Spleen (tissue), 7 donors: ENCODE data around the gene SLC2A10.

Experiments
- CTCF ChIP-seq, 11 experiments: fragments of 200-600 bp in 7 of 11; fragments of 450-650 bp in 4 of 11; sonication (generic) in 4 of 11; IDR thresholded peaks in 8 of 11; conservative IDR thresholded peaks in 3 of 11; 1 replicate in 7 of 11; 2 replicates in 4 of 11; pipeline versions ENCODE4 v1.4.0 to v1.8.0; 2016 to 2021; ENCODE audit warnings: antibody characterized with exemption in 11 of 11, inconsistent platforms in 4 of 11, mild to moderate bottlenecking in 1 of 11
- POLR2A ChIP-seq, 3 donors: fragments of 450-650 bp; IDR thresholded peaks; one replicate each; pipeline ENCODE4 v1.5.1; 2017; ENCODE audit warnings: antibody characterized with exemption in 3 of 3, mild to moderate bottlenecking in 1 of 3
- POLR2AphosphoS5 ChIP-seq, 3 donors: sonication (generic); formaldehyde crosslinking; IDR thresholded peaks; one replicate each; pipeline ENCODE4 v1.5.1; 2017; ENCODE audit warnings: antibody characterized with exemption in 3 of 3
- donor health status: DM: no; HTN: no; CAD: no; lungs with moderate emphysema.
- donor health status: DM: no; HTN: no; CAD: no.
- donor health status: DM: no; HTN: no; CAD: no.

- TF ChIP-seq CTCF (IDR thresholded peaks at IDR 0.05 in 8 of 11, conservative IDR thresholded peaks at IDR 0.05 in 3 of 11) (no peak), POLR2A (IDR thresholded peaks at IDR 0.05) (no peak), POLR2AphosphoS5 (IDR thresholded peaks at IDR 0.05) (no peak)
Observed at GRCh38 chr20:46688151-46689081, 21.0 kb upstream of the SLC2A10 start.
